Activated CD8-positive, alpha-beta T cell treated with anti-CD3 and anti-CD28 coated beads, Interleukin-2, amount 10 ng/mL, durations not matched to agents 7 days and 5 days (primary cell): ENCODE results near the gene TPK1. TPM values are rescaled to one million over a fixed set of nuclear protein-coding genes. Genes with fewer than 3 reads are reported as not detected.
A peak's percentile ranks its signal among the peaks of the same experiment; 100 is the strongest.
"Not testable (repeated sequence)": the region's sequence is repeated elsewhere in the genome, so short reads cannot be mapped to it uniquely, and the experiment has no call there.

Experiments used
- ATAC-seq: fragments of 150-1000 bp; cut with Tn5 transposase; one replicate; pipeline ENCODE4 v1.10.0; 2021; ENCODE audit warnings: moderate library complexity
- CTCF ChIA-PET: fragments of 350-600 bp; sonication (Branson Sonifier 250); formaldehyde crosslinking; loops from one replicate; lab custom pipeline; 2021; ENCODE audit warnings: antibody characterized with exemption; lab: Charles Lee
- POLR2A ChIA-PET: fragments of 350-600 bp; sonication (Branson Sonifier 250); formaldehyde crosslinking; loops from one replicate; lab custom pipeline; 2021; ENCODE audit warnings: antibody characterized with exemption; lab: Charles Lee
- DNase-seq: peaks from one replicate; pipeline ENCODE4 v3.0.0-alpha.2; 2020
- H3K27ac Mint-ChIP-seq: one replicate; pipeline ENCODE4 v1.8.0; 2021; ENCODE audit warnings: mild to moderate bottlenecking, mixed read lengths
- H3K27me3 Mint-ChIP-seq: one replicate; pipeline ENCODE4 v1.8.0; 2021; ENCODE audit warnings: low read depth, mixed read lengths
- H3K36me3 Mint-ChIP-seq: one replicate; pipeline ENCODE4 v1.8.0; 2021; ENCODE audit warnings: low read depth, mixed read lengths
- H3K4me1 Mint-ChIP-seq: one replicate; pipeline ENCODE4 v1.8.0; 2021; ENCODE audit warnings: low read depth, mixed read lengths
- H3K4me3 Mint-ChIP-seq: one replicate; pipeline ENCODE4 v1.8.0; 2021; ENCODE audit warnings: mild to moderate bottlenecking, mixed read lengths
- H3K9me3 Mint-ChIP-seq: one replicate; pipeline ENCODE4 v1.8.0; 2022; ENCODE audit warnings: mixed read lengths; ENCODE audit not compliant: insufficient read depth
- total RNA-seq, 2 experiments: library from RNA; stranded (reverse); gene quantifications; one replicate each; pipeline ENCODE4 v1.2.3, GENCODE V29; 2021

Gene TPK1
- total RNA-seq, 2 experiments from 2014 or later = 10.2 to 10.7 TPM

GRCh38 chr7:144455040-144455404 lies 380.8 kb downstream of the TPK1 start:
- CTCF ChIA-PET = interaction anchor here (0.8 kb wide), 1 partner anchor 17 kb away, joined by 3 read pairs; no protein-coding TSS in a partner anchor
- H3K27me3 Mint-ChIP-seq = no peaks in the 10 kb centered on the region

GRCh38 chr7:144454256-144455039 lies 381.4 kb downstream of the TPK1 start:
- CTCF ChIA-PET = interaction anchor here (0.8 kb wide), 1 partner anchor 17 kb away, joined by 3 read pairs; no protein-coding TSS in a partner anchor

More at GRCh38 chr7:144455040-144455404, 380.8 kb downstream of the TPK1 start:
- POLR2A ChIA-PET = no interaction called here
- Mint-ChIP-seq H3K36me3 (peaks cover 3% of the 10 kb centered on the region), H3K4me1 (no peaks in the 10 kb centered on the region), H3K27ac (no peak overlapping the region), H3K4me3 (no peak overlapping the region), H3K9me3 (peaks cover 12% of the 10 kb centered on the region)
- DNase-seq = no peak
- ATAC-seq = no peak

GRCh38 chr7:144452064-144452463 lies 383.8 kb downstream of the TPK1 start:
- CTCF ChIA-PET = no interaction called here
- ATAC-seq (no peak), DNase-seq (no peak)
- Mint-ChIP-seq H3K9me3 (peaks cover 12% of the 10 kb centered on the region), H3K4me1 (no peaks in the 10 kb centered on the region), H3K27ac (no peak overlapping the region), H3K36me3 (peaks cover 3% of the 10 kb centered on the region), H3K4me3 (no peak overlapping the region), H3K27me3 (no peaks in the 10 kb centered on the region)
- POLR2A ChIA-PET = no interaction called here

More at GRCh38 chr7:144454256-144455039, 381.4 kb downstream of the TPK1 start:
- H3K27me3 Mint-ChIP-seq = no peaks in the 10 kb centered on the region
- H3K27ac Mint-ChIP-seq = no peak overlapping the region
- DNase-seq (no peak), ATAC-seq (no peak)
- no peak overlapping the region for H3K4me3 Mint-ChIP-seq
- POLR2A ChIA-PET = no interaction called here
- H3K9me3 Mint-ChIP-seq = peaks cover 12% of the 10 kb centered on the region
- peaks cover 3% of the 10 kb centered on the region for H3K36me3 Mint-ChIP-seq
- no peaks in the 10 kb centered on the region for H3K4me1 Mint-ChIP-seq

GRCh38 chr7:144445590-144445989 lies 390.3 kb downstream of the TPK1 start:
- no peak for DNase-seq
- Mint-ChIP-seq H3K36me3 (no peaks in the 10 kb centered on the region), H3K27me3 (no peaks in the 10 kb centered on the region), H3K27ac (no peak overlapping the region), H3K4me3 (no peak overlapping the region), H3K4me1 (no peaks in the 10 kb centered on the region), H3K9me3 (no peaks in the 10 kb centered on the region)
- ChIA-PET CTCF (interaction anchor here (0.7 kb wide), 1 partner anchor 207 kb away, joined by 5 read pairs; no protein-coding TSS in a partner anchor), POLR2A (no interaction called here)
- no peak for ATAC-seq

GRCh38 chr7:144439717-144440205 lies 396.1 kb downstream of the TPK1 start:
- Mint-ChIP-seq H3K36me3 (no peaks in the 10 kb centered on the region), H3K4me3 (no peak overlapping the region), H3K27me3 (peaks cover 2% of the 10 kb centered on the region), H3K27ac (no peak overlapping the region), H3K9me3 (no peaks in the 10 kb centered on the region), H3K4me1 (no peaks in the 10 kb centered on the region)
- CTCF ChIA-PET = no interaction called here
- POLR2A ChIA-PET = no interaction called here
- ATAC-seq (no peak), DNase-seq (no peak)

- no peaks in the 10 kb centered on the region for H3K4me1 Mint-ChIP-seq
- no peak for ATAC-seq
- no peaks in the 10 kb centered on the region for H3K9me3 Mint-ChIP-seq
- H3K27me3 Mint-ChIP-seq = peaks cover 4% of the 10 kb centered on the region
- CTCF ChIA-PET = no interaction called here
- no peak for DNase-seq
- H3K27ac Mint-ChIP-seq = no peak overlapping the region
- POLR2A ChIA-PET = no interaction called here
- H3K36me3 Mint-ChIP-seq = no peaks in the 10 kb centered on the region
- H3K4me3 Mint-ChIP-seq = no peak overlapping the region
Measured at GRCh38 chr7:144438759-144439158, 397.1 kb downstream of the TPK1 start.

GRCh38 chr7:144437370-144438191 lies 398.3 kb downstream of the TPK1 start:
- H3K9me3 Mint-ChIP-seq = no peaks in the 10 kb centered on the region
- peaks cover 5% of the 10 kb centered on the region for H3K27me3 Mint-ChIP-seq
- no peaks in the 10 kb centered on the region for H3K4me1 Mint-ChIP-seq
- CTCF ChIA-PET = interaction anchor here (0.8 to 1.7 kb wide), 8 partner anchors 17 to 310 kb away, joined by 3 to 7 read pairs (median 4); no protein-coding TSS in a partner anchor
- H3K4me3 Mint-ChIP-seq = no peak overlapping the region
- DNase-seq (peak; percentile 73), ATAC-seq (peak; percentile 78)
- POLR2A ChIA-PET = interaction anchor here (0.7 kb wide), 1 partner anchor 392 kb away, joined by 3 read pairs; no protein-coding TSS in a partner anchor
- H3K36me3 Mint-ChIP-seq = no peaks in the 10 kb centered on the region
- H3K27ac Mint-ChIP-seq = no peak overlapping the region

GRCh38 chr7:144436500-144436899 lies 399.4 kb downstream of the TPK1 start:
- Mint-ChIP-seq H3K27me3 (peaks cover 5% of the 10 kb centered on the region), H3K27ac (no peak overlapping the region), H3K9me3 (no peaks in the 10 kb centered on the region), H3K4me1 (no peaks in the 10 kb centered on the region), H3K36me3 (no peaks in the 10 kb centered on the region), H3K4me3 (no peak overlapping the region)
- POLR2A ChIA-PET = no interaction called here
- ATAC-seq = no peak
- CTCF ChIA-PET = interaction anchor here (1.5 to 1.7 kb wide), 3 partner anchors 40 to 45 kb away, joined by 4 to 7 read pairs (median 4); no protein-coding TSS in a partner anchor
- DNase-seq = no peak

- POLR2A ChIA-PET = no interaction called here
- no peak for ATAC-seq
- H3K9me3 Mint-ChIP-seq = peaks cover 12% of the 10 kb centered on the region
Measured at GRCh38 chr7:144428431-144428830, 407.4 kb downstream of the TPK1 start.

GRCh38 chr7:144427539-144427938 lies 408.3 kb downstream of the TPK1 start:
- H3K27ac Mint-ChIP-seq, ATAC-seq, POLR2A ChIA-PET, H3K4me1 Mint-ChIP-seq, H3K36me3 Mint-ChIP-seq, CTCF ChIA-PET, H3K27me3 Mint-ChIP-seq, DNase-seq, H3K4me3 Mint-ChIP-seq: not testable (repeated sequence)
- H3K9me3 Mint-ChIP-seq = peaks cover 12% of the 10 kb centered on the region

More at GRCh38 chr7:144428431-144428830, 407.4 kb downstream of the TPK1 start:
- no peak overlapping the region for H3K4me3 Mint-ChIP-seq
- no peaks in the 10 kb centered on the region for H3K4me1 Mint-ChIP-seq
- CTCF ChIA-PET = no interaction called here
- no peak for DNase-seq
- H3K27ac Mint-ChIP-seq = no peak overlapping the region
- peaks cover 3% of the 10 kb centered on the region for H3K36me3 Mint-ChIP-seq
- H3K27me3 Mint-ChIP-seq = no peaks in the 10 kb centered on the region

GRCh38 chr7:144418931-144419330 lies 416.9 kb downstream of the TPK1 start:
- H3K4me1 Mint-ChIP-seq, ATAC-seq, H3K27ac Mint-ChIP-seq, CTCF ChIA-PET, DNase-seq, H3K4me3 Mint-ChIP-seq, POLR2A ChIA-PET, H3K36me3 Mint-ChIP-seq, H3K9me3 Mint-ChIP-seq: not testable (repeated sequence)
- peaks cover 10% of the 10 kb centered on the region for H3K27me3 Mint-ChIP-seq
